CD4-positive, alpha-beta memory T cell (primary cell): ENCODE measurements around the gene OR2B3. TPM values are rescaled to one million over a fixed set of nuclear protein-coding genes. Genes with fewer than 3 reads are reported as not detected.

ENCODE experiments used
- CTCF ChIA-PET: fragments of 350-600 bp; sonication (Branson Sonifier 250); formaldehyde crosslinking; loops from one replicate; lab custom pipeline; 2021; ENCODE audit warnings: inconsistent platforms; ENCODE audit not compliant: partially characterized antibody; lab: Charles Lee
- POLR2A ChIA-PET: fragments of 350-600 bp; sonication (Branson Sonifier 250); formaldehyde crosslinking; loops from one replicate; lab custom pipeline; 2021; ENCODE audit not compliant: partially characterized antibody; lab: Charles Lee
- DNase-seq, 5 donors: peaks; one replicate each; pipeline versions ENCODE4 v3.0.0 to v3.0.0-alpha.2; 2020 to 2022; ENCODE audit warnings: mixed read lengths in 1 of 5
- H3K27ac ChIP-seq: one replicate; pipeline ENCODE4 v1.7.0; 2013; ENCODE audit warnings: low read depth, low read length
- H3K27me3 ChIP-seq: 2 replicates; pipeline ENCODE4 v1.7.0; 2013; ENCODE audit warnings: mild to moderate bottlenecking, low read length, moderate library complexity; ENCODE audit not compliant: insufficient read depth
- H3K36me3 ChIP-seq: 2 replicates; pipeline ENCODE4 v1.7.0; 2013; ENCODE audit warnings: mild to moderate bottlenecking, low read length, moderate library complexity; ENCODE audit not compliant: insufficient read depth
- H3K4me1 ChIP-seq: 2 replicates; pipeline ENCODE4 v1.7.0; 2013; ENCODE audit warnings: mild to moderate bottlenecking, low read length, moderate library complexity; ENCODE audit not compliant: insufficient read depth
- H3K4me3 ChIP-seq, 2 donors: one replicate each; pipeline ENCODE4 v1.7.0; 2013; ENCODE audit warnings: low read length in 2 of 2, mild to moderate bottlenecking in 1 of 2
- H3K9me3 ChIP-seq, 2 donors: one replicate each; pipeline ENCODE4 v1.7.0; 2013; ENCODE audit warnings: low read length in 2 of 2, control low read depth in 1 of 2; ENCODE audit not compliant: control insufficient read depth in 1 of 2
- H3K27ac Mint-ChIP-seq, 7 donors: one replicate each; pipeline ENCODE4 v1.8.0; 2020 to 2021; ENCODE audit warnings: mixed read lengths in 7 of 7, mild to moderate bottlenecking in 6 of 7, inconsistent platforms in 3 of 7, moderate library complexity in 3 of 7
- H3K27me3 Mint-ChIP-seq, 2 donors: one replicate each; pipeline ENCODE4 v1.8.0; 2020 to 2021; ENCODE audit warnings: mixed read lengths in 2 of 2
- H3K36me3 Mint-ChIP-seq, 2 donors: one replicate each; pipeline ENCODE4 v1.8.0; 2020 to 2021; ENCODE audit warnings: mixed read lengths in 2 of 2, inconsistent platforms in 1 of 2, mild to moderate bottlenecking in 1 of 2
- H3K4me1 Mint-ChIP-seq, 4 donors: one replicate each; pipeline ENCODE4 v1.8.0; 2020 to 2021; ENCODE audit warnings: mixed read lengths in 4 of 4, mild to moderate bottlenecking in 1 of 4
- H3K4me3 Mint-ChIP-seq, 8 donors: one replicate each; pipeline ENCODE4 v1.8.0; 2020 to 2021; ENCODE audit warnings: mixed read lengths in 8 of 8, mild to moderate bottlenecking in 7 of 8, moderate library complexity in 6 of 8, inconsistent platforms in 3 of 8
- H3K9me3 Mint-ChIP-seq, 8 donors: one replicate each; pipeline ENCODE4 v1.8.0; 2020 to 2021; ENCODE audit warnings: mixed read lengths in 8 of 8, mild to moderate bottlenecking in 5 of 8, inconsistent platforms in 3 of 8, moderate library complexity in 1 of 8
- intact Hi-C: fragments of 100-400 bp; cut with micrococcal nuclease; formaldehyde crosslinking; loops from one replicate; pipeline ENCODE4 v1.15.1; 2023
- polyA plus RNA-seq, 2 donors: library from polyadenylated mRNA; unstranded; fragments of 300-500 nt; fragmentation: Illumina TruSeq; gene quantifications; one replicate each; pipeline ENCODE4 v1.2.3, GENCODE V29; 2021
- total RNA-seq, 2 experiments: library from RNA; stranded (reverse); gene quantifications; one replicate each; pipeline ENCODE4 v1.2.3, GENCODE V29; 2021

The OR2B3 gene
- total and polyA plus RNA-seq, 4 experiments from 2014 or later, result not detected

DNA sequence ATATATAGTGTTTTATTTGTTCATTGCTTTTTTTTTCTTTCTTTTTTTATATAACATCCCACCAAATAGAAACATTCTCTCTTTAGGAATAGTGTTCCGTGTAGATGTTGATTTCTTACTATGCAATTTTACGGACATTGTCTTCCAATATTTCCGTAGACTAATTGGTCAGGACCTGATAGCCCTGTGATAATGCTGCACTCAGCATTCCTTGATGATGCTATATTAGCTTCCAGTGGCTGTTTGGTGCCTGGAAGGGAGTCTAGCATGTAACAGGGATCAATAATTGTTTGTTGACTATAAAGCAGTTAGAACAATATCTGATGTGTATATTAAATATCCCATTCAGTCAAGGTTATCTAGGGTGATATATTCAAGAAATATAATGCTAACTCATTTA is 35.4 kb downstream of the OR2B3 start:
- Mint-ChIP-seq H3K4me1 (no peaks in the 10 kb centered on the region), H3K27ac (no peak overlapping the region), H3K36me3 (no peaks in the 10 kb centered on the region), H3K27me3 (peaks cover 32 to 43% of the 10 kb centered on the region in 2 donors), H3K9me3 (peaks cover 0 to 12% (median 1%) of the 10 kb centered on the region in 8 donors), H3K4me3 (no peak overlapping the region)
- intact Hi-C loops, result no loop called here
- ChIA-PET POLR2A (no interaction called here), CTCF (no interaction called here)
- Histone ChIP-seq H3K4me1 (no peaks in the 10 kb centered on the region), H3K27ac (no peak overlapping the region), H3K36me3 (no peaks in the 10 kb centered on the region), H3K27me3 (peaks cover 7% of the 10 kb centered on the region), H3K9me3 (no peaks in the 10 kb centered on the region), H3K4me3 (no peak overlapping the region)
- DNase-seq, result no peak

DNA sequence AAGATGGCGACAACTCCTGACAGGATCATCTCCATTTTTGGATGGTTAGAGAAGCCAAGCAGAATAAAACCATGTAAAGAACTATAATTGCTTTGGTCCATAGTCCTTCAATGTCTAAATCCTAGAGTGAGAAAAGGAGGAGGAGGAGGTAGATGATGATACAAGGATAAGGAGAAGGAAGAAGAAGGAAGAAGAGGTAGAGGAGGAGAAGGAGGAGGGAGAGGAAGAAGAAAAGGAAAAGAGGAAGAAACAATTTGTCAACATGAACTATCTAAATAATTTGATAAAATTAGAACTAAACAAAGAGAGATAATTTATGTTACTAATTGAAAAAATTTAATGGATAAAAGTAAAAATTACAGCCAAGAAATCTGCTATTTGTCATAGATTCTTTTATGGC is 42.0 kb downstream of the OR2B3 start, which contains the start of gene OR2W1:
Gene OR2W1 (minus strand): TSS at position 101 of the 400 bp plus-strand sequence. CDS start 0 bp downstream, at position 101.
- Mint-ChIP-seq H3K27ac (no peak within 1 kb of the TSS), H3K4me1 (no peaks in the 10 kb centered on the region), H3K27me3 (peaks cover 30 to 40% of the 10 kb centered on the region in 2 donors), H3K36me3 (no peaks in the 10 kb centered on the region), H3K4me3 (no peak within 1 kb of the TSS), H3K9me3 (peaks cover 0 to 14% (median 5%) of the 10 kb centered on the region in 8 donors)
- H3K27me3 ChIP-seq, result peaks cover 27% of the 10 kb centered on the region
- no peak within 1 kb of the TSS for H3K4me3 ChIP-seq
- H3K27ac ChIP-seq, result no peak within 1 kb of the TSS
- DNase-seq, result no peak
- H3K36me3 ChIP-seq, result no peaks in the 10 kb centered on the region
- ChIA-PET CTCF (no interaction called here), POLR2A (no interaction called here)
- H3K4me1 ChIP-seq, result no peaks in the 10 kb centered on the region
- H3K9me3 ChIP-seq, result no peaks in the 10 kb centered on the region
- intact Hi-C loops, result no loop called here

Other genes starting within 250 kb of the OR2B3 start
- 100 to 1,000 TPM; 102 to 108 TPM for gene TRIM27, start 163.3 kb downstream of the OR2B3 start, total RNA-seq
- gene TRIM27, start 163.3 kb downstream of the OR2B3 start, polyA plus RNA-seq, result 10 to 100 TPM; 51.6 to 64.6 TPM
- gene ZNF311, start 82.0 kb downstream of the OR2B3 start, total RNA-seq, result under 1 TPM; 0.33 to 0.64 TPM
- under 1 TPM in 1 of 2 donors, not detected in 1; 0.15 TPM for gene ZNF311, start 82.0 kb downstream of the OR2B3 start, polyA plus RNA-seq
- not detected for gene OR2W1, start 42.1 kb downstream of the OR2B3 start, total RNA-seq
- not detected for gene OR2W1, start 42.1 kb downstream of the OR2B3 start, polyA plus RNA-seq
- gene OR2J1, start 12.2 kb upstream of the OR2B3 start, total RNA-seq, result not detected
- not detected for gene OR2J1, start 12.2 kb upstream of the OR2B3 start, polyA plus RNA-seq
- not detected for gene OR2J3, start 20.7 kb upstream of the OR2B3 start, total RNA-seq
- gene OR2J3, start 20.7 kb upstream of the OR2B3 start, polyA plus RNA-seq, result not detected
- not detected for gene OR2J2, start 83.6 kb upstream of the OR2B3 start, total RNA-seq
- not detected for gene OR2J2, start 83.6 kb upstream of the OR2B3 start, polyA plus RNA-seq
- not detected for gene OR14J1, start 214.4 kb upstream of the OR2B3 start, total RNA-seq
- not detected for gene OR14J1, start 214.4 kb upstream of the OR2B3 start, polyA plus RNA-seq